ENCODE data around the gene HMGCR. TPM values are rescaled to one million over a fixed set of nuclear protein-coding genes. Genes with fewer than 3 reads are reported as not detected.
"Not testable (repeated sequence)": the region's sequence is repeated elsewhere in the genome, so short reads cannot be mapped to it uniquely, and the experiment has no call there.

HMGCR gene
- total and polyA plus RNA-seq, 12 donors, result 7.0 to 793 (median 59.5) TPM

DNA sequence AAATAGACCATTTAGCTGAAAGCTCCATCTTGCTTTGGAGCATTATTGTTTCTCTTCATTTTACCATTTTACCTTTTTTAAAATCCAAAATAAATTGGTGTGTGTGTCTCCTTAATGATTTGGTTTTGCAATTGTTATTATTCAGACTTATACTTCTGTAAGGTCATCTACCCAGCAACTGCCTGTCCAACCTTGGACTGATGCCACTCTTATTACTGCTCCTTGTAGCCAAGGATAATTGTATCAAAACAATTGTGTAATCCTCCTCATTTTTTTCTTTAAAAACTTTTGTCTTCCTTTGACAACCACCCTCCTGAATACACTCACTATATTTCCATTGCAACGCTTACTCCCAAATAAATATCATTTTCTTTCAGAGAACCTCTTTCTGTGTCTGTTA lies 30.3 kb upstream of the HMGCR start:
- no peaks in the 10 kb centered on the region for H3K27me3 ChIP-seq
- TF ChIP-seq POLR2A (IDR thresholded peaks at IDR 0.05), result no peak
- TF ChIP-seq, protein P1, sequence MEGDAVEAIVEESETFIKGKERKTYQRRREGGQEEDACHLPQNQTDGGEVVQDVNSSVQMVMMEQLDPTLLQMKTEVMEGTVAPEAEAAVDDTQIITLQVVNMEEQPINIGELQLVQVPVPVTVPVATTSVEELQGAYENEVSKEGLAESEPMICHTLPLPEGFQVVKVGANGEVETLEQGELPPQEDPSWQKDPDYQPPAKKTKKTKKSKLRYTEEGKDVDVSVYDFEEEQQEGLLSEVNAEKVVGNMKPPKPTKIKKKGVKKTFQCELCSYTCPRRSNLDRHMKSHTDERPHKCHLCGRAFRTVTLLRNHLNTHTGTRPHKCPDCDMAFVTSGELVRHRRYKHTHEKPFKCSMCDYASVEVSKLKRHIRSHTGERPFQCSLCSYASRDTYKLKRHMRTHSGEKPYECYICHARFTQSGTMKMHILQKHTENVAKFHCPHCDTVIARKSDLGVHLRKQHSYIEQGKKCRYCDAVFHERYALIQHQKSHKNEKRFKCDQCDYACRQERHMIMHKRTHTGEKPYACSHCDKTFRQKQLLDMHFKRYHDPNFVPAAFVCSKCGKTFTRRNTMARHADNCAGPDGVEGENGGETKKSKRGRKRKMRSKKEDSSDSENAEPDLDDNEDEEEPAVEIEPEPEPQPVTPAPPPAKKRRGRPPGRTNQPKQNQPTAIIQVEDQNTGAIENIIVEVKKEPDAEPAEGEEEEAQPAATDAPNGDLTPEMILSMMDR (IDR thresholded peaks at IDR 0.05), result no peak
- WGBS, 4 donors, result 50 to 62% (median 53%) methylated on average over 1 of the region's 1 CpG
- H3K4me1 ChIP-seq (replicated peaks in 1 of 2), result peaks cover 5 to 7% of the 10 kb centered on the region in 2 donors
- H3K27ac ChIP-seq, result peak overlapping the region in 1 of 5 donors; percentile 46
- no peak overlapping the region for H3K4me3 ChIP-seq
- intact Hi-C loops (cut with DNase I), result no loop called here
- H3K36me3 ChIP-seq (replicated peaks in 1 of 2), result no peaks in the 10 kb centered on the region
- peak; percentile 61 to 89 (median 83) for DNase-seq
- no peaks in the 10 kb centered on the region for H3K9me3 ChIP-seq (replicated peaks in 1 of 3)

DNA sequence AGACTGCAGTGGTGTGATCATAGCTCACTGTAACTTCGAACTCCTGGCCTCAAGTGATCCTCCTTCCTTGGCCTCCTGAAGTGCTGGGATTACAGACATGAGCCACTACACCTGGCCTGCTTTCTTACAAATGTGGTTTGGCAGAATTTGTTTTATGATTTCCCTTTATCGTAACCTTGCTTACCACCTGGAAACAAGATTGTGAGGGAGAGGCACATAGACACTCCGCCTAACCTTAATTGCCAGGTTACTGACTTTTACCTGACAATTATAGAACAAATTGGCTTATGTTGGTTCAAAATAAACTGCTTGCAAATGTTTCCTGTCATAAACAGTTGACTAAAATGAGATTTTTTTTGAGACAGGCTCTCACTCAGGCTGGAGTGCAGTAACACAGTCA lies 26.8 kb upstream of the HMGCR start:
- intact Hi-C loops (cut with DNase I), result no loop called here
- 91 to 98% (median 92%) methylated on average over 3 of the region's 3 CpGs for WGBS, 4 donors
- H3K9me3 ChIP-seq (replicated peaks in 1 of 3), result no peaks in the 10 kb centered on the region

DNA sequence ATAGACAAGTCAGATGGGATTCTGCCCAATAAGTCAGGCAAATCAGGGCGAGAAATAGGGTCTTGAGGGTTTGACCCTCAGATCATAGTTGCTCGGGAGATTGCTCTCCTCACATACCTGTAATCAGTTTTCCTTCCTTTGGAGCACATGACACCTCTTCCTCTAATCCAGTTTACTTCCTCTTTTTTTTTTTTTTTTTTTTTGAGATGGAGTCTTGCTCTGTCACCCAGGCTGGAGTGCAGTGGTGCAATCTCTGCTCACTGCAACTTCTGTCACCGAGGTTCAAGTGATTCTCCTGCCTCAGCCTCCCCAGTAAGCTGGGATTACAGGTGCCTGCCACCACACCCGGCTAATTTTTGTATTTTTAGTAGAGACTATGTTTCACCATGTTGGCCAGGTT lies 17.9 kb upstream of the HMGCR start:
- H3K4me3 ChIP-seq; H3K27me3 ChIP-seq; H3K36me3 ChIP-seq (replicated peaks in 1 of 2); H3K9me3 ChIP-seq (replicated peaks in 1 of 3); DNase-seq; intact Hi-C loops (cut with DNase I); H3K27ac ChIP-seq: not testable (repeated sequence)
- H3K4me1 ChIP-seq (replicated peaks in 1 of 2), result peaks cover 10 to 16% of the 10 kb centered on the region in 2 donors
- WGBS, 4 donors, result 81 to 90% (median 86%) methylated on average over 4 of the region's 4 CpGs

More for the DNA sequence above, 26.8 kb upstream of the HMGCR start:
- Histone ChIP-seq H3K27me3 (no peaks in the 10 kb centered on the region), H3K4me3 (no peak overlapping the region), H3K27ac (no peak overlapping the region), H3K4me1 (replicated peaks in 1 of 2) (peaks cover 5 to 7% of the 10 kb centered on the region in 2 donors), H3K36me3 (replicated peaks in 1 of 2) (no peaks in the 10 kb centered on the region)
- no peak for TF ChIP-seq POLR2A (IDR thresholded peaks at IDR 0.05)
- TF ChIP-seq, protein P1 (IDR thresholded peaks at IDR 0.05), result no peak
- DNase-seq, result no peak

DNA sequence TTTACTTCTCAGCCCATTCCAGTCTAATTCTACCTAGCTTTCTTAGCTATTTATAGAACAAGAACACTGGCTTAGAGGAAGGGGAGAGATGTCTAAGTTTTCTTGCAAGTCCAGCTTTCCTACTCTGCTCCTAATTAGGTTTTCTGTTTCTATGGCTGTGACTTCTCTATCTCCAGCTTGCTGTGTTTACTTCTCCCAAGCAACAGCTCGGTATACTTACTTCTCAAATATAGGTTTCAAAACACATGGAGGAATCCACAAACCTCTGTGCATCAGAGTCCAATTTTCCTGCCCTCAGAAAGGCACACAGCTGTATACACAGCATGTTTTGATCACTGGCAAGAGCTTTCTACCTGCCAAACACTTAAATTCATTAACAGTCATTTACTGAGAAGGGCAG lies 17.4 kb upstream of the HMGCR start:
- no peaks in the 10 kb centered on the region for H3K36me3 ChIP-seq (replicated peaks in 1 of 2)
- intact Hi-C loops (cut with DNase I), result no loop called here
- DNase-seq, result no peak
- H3K4me3 ChIP-seq, result no peak overlapping the region
- WGBS, 4 donors, result 63 to 79% (median 70%) methylated on average over 1 of the region's 1 CpG
- TF ChIP-seq POLR2A (IDR thresholded peaks at IDR 0.05), result no peak
- TF ChIP-seq, protein P1 (IDR thresholded peaks at IDR 0.05), result no peak
- no peaks in the 10 kb centered on the region for H3K9me3 ChIP-seq (replicated peaks in 1 of 3)
- no peaks in the 10 kb centered on the region for H3K27me3 ChIP-seq
- H3K27ac ChIP-seq, result no peak overlapping the region
- peaks cover 14 to 16% of the 10 kb centered on the region in 2 donors for H3K4me1 ChIP-seq (replicated peaks in 1 of 2)

DNA sequence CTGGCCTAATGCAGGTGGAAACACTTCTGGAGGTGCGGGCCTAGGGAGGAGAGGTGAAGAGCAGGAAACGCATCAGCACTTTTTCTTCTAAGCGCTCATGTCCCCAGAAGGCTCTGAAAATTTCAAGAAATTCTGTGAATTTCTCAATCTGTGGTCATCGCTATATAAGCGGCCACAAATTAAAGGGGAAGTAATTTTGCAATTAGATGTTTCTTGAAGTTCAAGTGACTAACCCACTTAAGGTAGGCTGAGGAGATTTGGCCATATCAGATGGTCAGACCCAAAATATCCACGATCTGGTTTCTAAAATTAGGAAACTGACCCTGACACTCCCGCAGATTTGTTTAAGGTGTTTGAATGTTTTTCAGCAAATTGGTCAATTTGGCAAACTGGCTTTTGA lies 16.6 kb upstream of the HMGCR start:
- Histone ChIP-seq H3K9me3 (replicated peaks in 1 of 3) (no peaks in the 10 kb centered on the region), H3K4me1 (replicated peaks in 1 of 2) (peaks cover 16 to 18% of the 10 kb centered on the region in 2 donors), H3K27me3 (no peaks in the 10 kb centered on the region), H3K4me3 (no peak overlapping the region), H3K36me3 (replicated peaks in 1 of 2) (no peaks in the 10 kb centered on the region), H3K27ac (peak overlapping the region in 4 of 5 donors; percentile 29 to 94 (median 89))
- intact Hi-C loops (cut with DNase I), result no loop called here
- WGBS, 4 donors, result 65 to 72% (median 69%) methylated on average over 7 of the region's 7 CpGs
- DNase-seq, result no peak
- TF ChIP-seq, protein P1 (IDR thresholded peaks at IDR 0.05), result no peak
- no peak for TF ChIP-seq POLR2A (IDR thresholded peaks at IDR 0.05)

Measured in adrenal gland (tissue), 12 donors.